Activated T-helper 1 cell treated with anti-CD3 and anti-CD28 coated beads, Interleukin-12 subunit alpha, Interleukin-12 subunit beta, Interleukin-2, Interleukin-4 antibody, amounts not matched to agents 30 ng/mL and 10 ng/mL and 1 ng/mL, durations not matched to agents 14 hours and 24 hours and 36 hours (primary cell): ENCODE data around the gene CAMSAP3. TPM values are rescaled to one million over a fixed set of nuclear protein-coding genes. Genes with fewer than 3 reads are reported as not detected.
"Not testable (repeated sequence)": the region's sequence is repeated elsewhere in the genome, so short reads cannot be mapped to it uniquely, and the experiment has no call there.

Experiments used
- DNase-seq: peaks from one replicate; pipeline ENCODE4 v3.0.0; 2021; ENCODE audit warnings: low spot score
- H3K27ac Mint-ChIP-seq: one replicate; pipeline ENCODE4 v1.8.0; 2021; ENCODE audit warnings: mild to moderate bottlenecking, mixed read lengths
- H3K27me3 Mint-ChIP-seq: one replicate; pipeline ENCODE4 v1.8.0; 2022; ENCODE audit warnings: mild to moderate bottlenecking, moderate library complexity, mixed read lengths; ENCODE audit not compliant: insufficient read depth
- H3K36me3 Mint-ChIP-seq: one replicate; pipeline ENCODE4 v1.8.0; 2021; ENCODE audit warnings: low read depth, mixed read lengths
- H3K4me1 Mint-ChIP-seq: one replicate; pipeline ENCODE4 v1.8.0; 2021; ENCODE audit warnings: low read depth, mixed read lengths
- H3K4me3 Mint-ChIP-seq: one replicate; pipeline ENCODE4 v1.8.0; 2021; ENCODE audit warnings: mild to moderate bottlenecking, moderate library complexity, mixed read lengths
- H3K9me3 Mint-ChIP-seq: one replicate; pipeline ENCODE4 v1.8.0; 2021; ENCODE audit warnings: mixed read lengths
- intact Hi-C: fragments of 100-400 bp; cut with micrococcal nuclease; formaldehyde crosslinking; loops from one replicate; pipeline ENCODE4 v1.15.1; 2024
- total RNA-seq: library from RNA; stranded (reverse); gene quantifications from 2 replicates; pipeline ENCODE4 v1.2.3, GENCODE V29; 2022

CAMSAP3 gene
- total RNA-seq, 1 donor from 2014 or later: 0.67 TPM

GRCh38 chr19:7558667-7559066 is 37.0 kb upstream of the CAMSAP3 start:
- Mint-ChIP-seq H3K27me3 (no peaks in the 10 kb centered on the region), H3K4me3 (no peak overlapping the region), H3K27ac (no peak overlapping the region), H3K36me3 (peaks cover 22% of the 10 kb centered on the region), H3K9me3 (no peaks in the 10 kb centered on the region), H3K4me1 (no peaks in the 10 kb centered on the region)
- intact Hi-C loops: no loop called here
- no peak for DNase-seq

- Mint-ChIP-seq H3K4me1 (no peaks in the 10 kb centered on the region), H3K9me3 (no peaks in the 10 kb centered on the region), H3K4me3 (no peak overlapping the region), H3K27ac (no peak overlapping the region), H3K36me3 (peaks cover 22% of the 10 kb centered on the region), H3K27me3 (no peaks in the 10 kb centered on the region)
- intact Hi-C loops: no loop called here
- DNase-seq: no peak
Measured at GRCh38 chr19:7559102-7559501, 36.6 kb upstream of the CAMSAP3 start.

- Mint-ChIP-seq H3K4me1 (no peaks in the 10 kb centered on the region), H3K4me3 (no peak overlapping the region), H3K27ac (no peak overlapping the region), H3K27me3 (no peaks in the 10 kb centered on the region), H3K9me3 (no peaks in the 10 kb centered on the region), H3K36me3 (peaks cover 22% of the 10 kb centered on the region)
- no peak for DNase-seq
- intact Hi-C loops: no loop called here
Measured at GRCh38 chr19:7560255-7560654, 35.4 kb upstream of the CAMSAP3 start.

GRCh38 chr19:7561325-7561724 is 34.3 kb upstream of the CAMSAP3 start:
- H3K36me3 Mint-ChIP-seq: peaks cover 22% of the 10 kb centered on the region
- no peak overlapping the region for H3K4me3 Mint-ChIP-seq
- DNase-seq: no peak
- intact Hi-C loops: no loop called here
- no peaks in the 10 kb centered on the region for H3K4me1 Mint-ChIP-seq
- H3K27ac Mint-ChIP-seq: no peak overlapping the region
- H3K9me3 Mint-ChIP-seq: no peaks in the 10 kb centered on the region
- H3K27me3 Mint-ChIP-seq: no peaks in the 10 kb centered on the region

GRCh38 chr19:7562646-7563393 is 32.8 kb upstream of the CAMSAP3 start:
- no peaks in the 10 kb centered on the region for H3K27me3 Mint-ChIP-seq
- no peak overlapping the region for H3K27ac Mint-ChIP-seq
- no peak for DNase-seq
- intact Hi-C loops: no loop called here
- peaks cover 19% of the 10 kb centered on the region for H3K36me3 Mint-ChIP-seq
- no peaks in the 10 kb centered on the region for H3K9me3 Mint-ChIP-seq
- no peak overlapping the region for H3K4me3 Mint-ChIP-seq
- H3K4me1 Mint-ChIP-seq: no peaks in the 10 kb centered on the region

- H3K36me3 Mint-ChIP-seq: peaks cover 10% of the 10 kb centered on the region
- intact Hi-C loops: no loop called here
- no peaks in the 10 kb centered on the region for H3K4me1 Mint-ChIP-seq
- H3K27me3 Mint-ChIP-seq: no peaks in the 10 kb centered on the region
- H3K4me3 Mint-ChIP-seq: no peak overlapping the region
- H3K27ac Mint-ChIP-seq: no peak overlapping the region
- no peak for DNase-seq
- H3K9me3 Mint-ChIP-seq: no peaks in the 10 kb centered on the region
Measured at GRCh38 chr19:7564866-7565265, 30.8 kb upstream of the CAMSAP3 start.

- no peaks in the 10 kb centered on the region for H3K9me3 Mint-ChIP-seq
- H3K4me3 Mint-ChIP-seq: no peak overlapping the region
- intact Hi-C loops: no loop called here
- peaks cover 6% of the 10 kb centered on the region for H3K36me3 Mint-ChIP-seq
- H3K27me3 Mint-ChIP-seq: no peaks in the 10 kb centered on the region
- DNase-seq: no peak
- H3K4me1 Mint-ChIP-seq: no peaks in the 10 kb centered on the region
- no peak overlapping the region for H3K27ac Mint-ChIP-seq
Measured at GRCh38 chr19:7565332-7565731, 30.3 kb upstream of the CAMSAP3 start.

- no peak overlapping the region for H3K4me3 Mint-ChIP-seq
- H3K27ac Mint-ChIP-seq: no peak overlapping the region
- no peaks in the 10 kb centered on the region for H3K4me1 Mint-ChIP-seq
- DNase-seq: no peak
- H3K36me3 Mint-ChIP-seq: no peaks in the 10 kb centered on the region
- H3K9me3 Mint-ChIP-seq: no peaks in the 10 kb centered on the region
- intact Hi-C loops: no loop called here
- H3K27me3 Mint-ChIP-seq: no peaks in the 10 kb centered on the region
Measured at GRCh38 chr19:7570761-7571160, 24.9 kb upstream of the CAMSAP3 start.

GRCh38 chr19:7575434-7576040 is 20.1 kb upstream of the CAMSAP3 start:
- H3K36me3 Mint-ChIP-seq: no peaks in the 10 kb centered on the region
- no peak for DNase-seq
- no peaks in the 10 kb centered on the region for H3K4me1 Mint-ChIP-seq
- intact Hi-C loops: no loop called here
- H3K27me3 Mint-ChIP-seq: peaks cover 2% of the 10 kb centered on the region
- H3K9me3 Mint-ChIP-seq: no peaks in the 10 kb centered on the region
- no peak overlapping the region for H3K4me3 Mint-ChIP-seq
- no peak overlapping the region for H3K27ac Mint-ChIP-seq

GRCh38 chr19:7577422-7577821 is 18.2 kb upstream of the CAMSAP3 start:
- H3K27me3 Mint-ChIP-seq, H3K27ac Mint-ChIP-seq, H3K4me3 Mint-ChIP-seq, H3K4me1 Mint-ChIP-seq, H3K9me3 Mint-ChIP-seq, intact Hi-C loops, DNase-seq, H3K36me3 Mint-ChIP-seq: not testable (repeated sequence)

- Mint-ChIP-seq H3K4me1 (no peaks in the 10 kb centered on the region), H3K27ac (no peak overlapping the region), H3K4me3 (no peak overlapping the region), H3K9me3 (no peaks in the 10 kb centered on the region), H3K27me3 (peaks cover 4% of the 10 kb centered on the region), H3K36me3 (no peaks in the 10 kb centered on the region)
- DNase-seq: no peak
- intact Hi-C loops: no loop called here
Measured at GRCh38 chr19:7578127-7578526, 17.5 kb upstream of the CAMSAP3 start.

GRCh38 chr19:7579182-7579581 is 16.5 kb upstream of the CAMSAP3 start:
- Mint-ChIP-seq H3K36me3 (no peaks in the 10 kb centered on the region), H3K4me3 (no peak overlapping the region), H3K27me3 (peaks cover 4% of the 10 kb centered on the region), H3K9me3 (no peaks in the 10 kb centered on the region), H3K27ac (no peak overlapping the region), H3K4me1 (no peaks in the 10 kb centered on the region)
- no peak for DNase-seq
- intact Hi-C loops: no loop called here

GRCh38 chr19:7582446-7582845 is 13.2 kb upstream of the CAMSAP3 start:
- no peaks in the 10 kb centered on the region for H3K36me3 Mint-ChIP-seq
- no peak for DNase-seq
- H3K4me3 Mint-ChIP-seq: no peak overlapping the region
- H3K27ac Mint-ChIP-seq: no peak overlapping the region
- intact Hi-C loops: no loop called here
- H3K4me1 Mint-ChIP-seq: no peaks in the 10 kb centered on the region
- no peaks in the 10 kb centered on the region for H3K9me3 Mint-ChIP-seq
- H3K27me3 Mint-ChIP-seq: peaks cover 4% of the 10 kb centered on the region
